ENCODE results near the gene MT1B.
"Not testable (repeated sequence)": the region's sequence is repeated elsewhere in the genome, so short reads cannot be mapped to it uniquely, and the experiment has no call there.

Gene MT1B

GRCh38 chr16:56669005-56669839 lies 17.5 kb downstream of the MT1B start, which contains the start of gene MT1H:
MT1H (plus strand) TSS chr16:56669814; CDS start chr16:56669885, 71 bp downstream.
- no peak for DNase-seq

- no peak for DNase-seq
Measured at GRCh38 chr16:56669840-56670619, 18.3 kb downstream of the MT1B start.

- no peak for DNase-seq
Measured at GRCh38 chr16:56670620-56670934, 18.9 kb downstream of the MT1B start.

- DNase-seq = not testable (repeated sequence)
Measured at GRCh38 chr16:56671691-56672090, 20.0 kb downstream of the MT1B start.

- not testable (repeated sequence) for DNase-seq
Measured at GRCh38 chr16:56672171-56672570, 20.5 kb downstream of the MT1B start.

GRCh38 chr16:56672761-56673536 lies 21.3 kb downstream of the MT1B start:
- DNase-seq = no peak

GRCh38 chr16:56673921-56674320 lies 22.2 kb downstream of the MT1B start:
- DNase-seq = no peak

- DNase-seq = not testable (repeated sequence)
Measured at GRCh38 chr16:56674570-56674969, 22.9 kb downstream of the MT1B start.

- peak in 1 of 2 donors; percentile 49 for DNase-seq
Measured at GRCh38 chr16:56675685-56676210, 24.1 kb downstream of the MT1B start.

- DNase-seq = no peak
Measured at GRCh38 chr16:56677474-56677873, 25.8 kb downstream of the MT1B start.

GRCh38 chr16:56679078-56679730 lies 27.5 kb downstream of the MT1B start:
- DNase-seq = no peak

GRCh38 chr16:56679818-56680217 lies 28.1 kb downstream of the MT1B start:
- no peak for DNase-seq

- peak; percentile 84 to 87 for DNase-seq
Measured at GRCh38 chr16:56681939-56682702, 30.4 kb downstream of the MT1B start, which contains the start of gene MT1X. MT1X (plus strand) TSS chr16:56682470; CDS start chr16:56682541, 71 bp downstream.

GRCh38 chr16:56682703-56683397 lies 31.2 kb downstream of the MT1B start:
- DNase-seq = no peak

GRCh38 chr16:56683424-56684172 lies 31.9 kb downstream of the MT1B start:
- no peak for DNase-seq

GRCh38 chr16:56684256-56684925 lies 32.7 kb downstream of the MT1B start:
- DNase-seq = no peak

- DNase-seq = no peak
Measured at GRCh38 chr16:56684926-56685590, 33.4 kb downstream of the MT1B start.

- no peak for DNase-seq
Measured at GRCh38 chr16:56686758-56687157, 35.1 kb downstream of the MT1B start.

- DNase-seq = no peak
Measured at GRCh38 chr16:56688762-56689161, 37.1 kb downstream of the MT1B start.

Measured in stimulated activated CD4-positive, alpha-beta T cell treated with anti-CD3 and anti-CD28 coated beads, Interleukin-2, amount 100 ng/mL, for 48 hours (primary cell).